WI38 (cell line): ENCODE data around the gene USP9X.

Experiments
- H3K4me3 ChIP-seq: 2 replicates; pipeline ENCODE4 v1.5.1; 2011; ENCODE audit warnings: low read depth, mild to moderate bottlenecking, control low read depth, low read length
- TF ChIP-seq, protein P1 (sequence below): IDR thresholded peaks from 2 replicates; pipeline ENCODE4 v1.5.1; 2012; ENCODE audit warnings: low read depth, mild to moderate bottlenecking, control low read depth, low read length

Gene USP9X

GRCh38 chrX:41067721-41068120, 17.5 kb upstream of the USP9X start:
- H3K4me3 ChIP-seq, result no peak overlapping the region
- TF ChIP-seq, protein P1, sequence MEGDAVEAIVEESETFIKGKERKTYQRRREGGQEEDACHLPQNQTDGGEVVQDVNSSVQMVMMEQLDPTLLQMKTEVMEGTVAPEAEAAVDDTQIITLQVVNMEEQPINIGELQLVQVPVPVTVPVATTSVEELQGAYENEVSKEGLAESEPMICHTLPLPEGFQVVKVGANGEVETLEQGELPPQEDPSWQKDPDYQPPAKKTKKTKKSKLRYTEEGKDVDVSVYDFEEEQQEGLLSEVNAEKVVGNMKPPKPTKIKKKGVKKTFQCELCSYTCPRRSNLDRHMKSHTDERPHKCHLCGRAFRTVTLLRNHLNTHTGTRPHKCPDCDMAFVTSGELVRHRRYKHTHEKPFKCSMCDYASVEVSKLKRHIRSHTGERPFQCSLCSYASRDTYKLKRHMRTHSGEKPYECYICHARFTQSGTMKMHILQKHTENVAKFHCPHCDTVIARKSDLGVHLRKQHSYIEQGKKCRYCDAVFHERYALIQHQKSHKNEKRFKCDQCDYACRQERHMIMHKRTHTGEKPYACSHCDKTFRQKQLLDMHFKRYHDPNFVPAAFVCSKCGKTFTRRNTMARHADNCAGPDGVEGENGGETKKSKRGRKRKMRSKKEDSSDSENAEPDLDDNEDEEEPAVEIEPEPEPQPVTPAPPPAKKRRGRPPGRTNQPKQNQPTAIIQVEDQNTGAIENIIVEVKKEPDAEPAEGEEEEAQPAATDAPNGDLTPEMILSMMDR, result no peak

DNA sequence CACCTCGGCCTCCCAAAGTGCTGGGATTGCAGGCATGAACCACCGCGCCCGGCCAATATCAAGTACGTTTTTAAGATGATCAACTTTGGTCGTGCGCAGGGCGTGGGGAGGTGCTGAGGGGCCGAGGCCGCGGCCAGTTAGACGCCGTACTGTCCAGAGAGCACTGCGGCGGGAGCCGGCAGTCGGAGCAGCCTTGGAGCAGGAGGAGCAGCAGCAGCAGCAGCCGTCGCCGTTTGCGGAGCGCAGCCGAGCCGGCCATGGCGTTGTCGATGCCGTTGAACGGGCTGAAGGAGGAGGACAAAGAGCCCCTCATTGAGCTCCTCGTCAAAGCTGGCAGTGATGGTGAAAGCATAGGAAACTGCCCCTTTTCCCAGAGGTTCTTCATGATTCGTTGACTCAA, 8.5 kb upstream of the USP9X start:
- H3K4me3 ChIP-seq, result no peak overlapping the region
- TF ChIP-seq, protein P1, result no peak

DNA sequence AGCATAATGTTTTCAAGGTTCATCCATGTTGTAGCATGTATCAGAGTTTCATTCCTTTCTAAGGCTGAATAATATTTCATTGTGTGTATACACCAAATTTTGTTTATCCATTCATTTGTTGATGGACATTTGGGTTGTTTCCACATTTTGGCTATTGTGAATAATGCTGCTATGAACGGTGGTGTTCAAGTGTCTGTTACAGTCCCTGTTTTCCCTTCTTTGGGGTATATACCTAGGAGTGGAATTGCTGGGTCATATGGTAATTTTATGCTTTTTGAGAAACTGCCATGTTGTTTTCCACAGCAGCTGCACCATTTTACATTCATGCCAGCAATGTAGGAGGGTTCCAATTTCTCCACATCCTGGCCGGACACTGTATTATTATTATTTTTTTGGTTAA, 3.4 kb upstream of the USP9X start:
- no peak overlapping the region for H3K4me3 ChIP-seq
- TF ChIP-seq, protein P1, result no peak

DNA sequence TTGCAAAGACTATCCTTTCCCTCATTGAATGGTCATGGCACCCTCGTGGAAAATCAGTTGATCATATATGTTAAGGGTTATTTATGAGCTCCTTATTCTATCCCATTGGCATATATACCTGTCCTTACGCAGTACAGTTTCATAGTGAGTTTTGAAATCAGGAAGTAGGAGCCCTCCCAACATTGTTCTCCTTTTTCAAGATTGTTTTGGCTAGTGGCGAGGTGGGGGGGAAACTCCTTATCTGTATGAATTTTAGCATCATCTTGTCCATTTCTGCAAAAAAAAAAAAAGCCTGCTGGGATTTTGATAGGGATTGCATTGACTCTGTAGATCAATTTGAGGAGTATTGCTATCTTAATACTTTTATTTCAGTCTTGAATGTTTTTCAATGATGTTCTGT, 2.5 kb upstream of the USP9X start:
- TF ChIP-seq, protein P1, result no peak
- H3K4me3 ChIP-seq, result no peak overlapping the region

DNA sequence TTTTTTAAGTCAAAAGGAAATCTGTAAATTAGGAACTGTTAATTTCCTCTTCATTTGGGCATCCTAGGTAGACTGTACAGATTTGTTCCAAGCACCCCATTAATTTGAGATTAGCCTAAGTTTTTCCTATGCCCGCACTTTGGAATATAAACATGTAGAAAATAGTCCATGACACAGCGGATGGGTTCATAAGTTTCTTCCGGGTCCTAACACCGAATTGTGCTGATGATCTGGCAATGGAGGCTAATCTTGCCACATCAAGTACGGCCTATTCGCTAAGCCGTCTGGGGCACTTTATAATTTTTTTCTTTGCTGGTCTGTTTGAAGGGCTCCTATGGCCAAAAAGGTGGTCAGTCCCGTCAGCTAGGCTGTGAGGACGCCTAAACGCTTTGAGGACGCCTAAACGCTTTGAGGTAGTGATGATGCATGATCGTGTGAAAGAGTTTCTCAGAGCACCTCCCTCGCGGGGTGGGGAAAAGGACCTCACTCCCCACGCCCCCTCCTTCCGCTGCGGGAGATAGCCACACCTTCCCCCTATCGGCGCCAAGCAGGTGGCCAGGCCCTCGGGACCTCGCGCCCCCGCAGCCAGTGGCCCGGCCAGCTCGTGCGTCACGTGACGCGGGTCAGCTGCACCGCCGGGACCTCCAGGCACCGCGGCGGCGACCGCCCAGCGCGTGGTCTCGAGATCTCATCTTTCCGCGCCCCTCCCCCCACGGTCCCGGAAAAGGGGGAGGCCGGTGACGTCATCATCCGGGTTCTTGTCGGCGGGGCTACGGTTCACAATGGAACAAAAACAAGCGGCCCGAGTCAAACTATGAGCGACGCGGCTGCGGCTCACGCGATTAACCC, 977 bp upstream of the USP9X start:
- TF ChIP-seq, protein P1, result no peak
- H3K4me3 ChIP-seq, result peak overlapping the region; percentile 91

DNA sequence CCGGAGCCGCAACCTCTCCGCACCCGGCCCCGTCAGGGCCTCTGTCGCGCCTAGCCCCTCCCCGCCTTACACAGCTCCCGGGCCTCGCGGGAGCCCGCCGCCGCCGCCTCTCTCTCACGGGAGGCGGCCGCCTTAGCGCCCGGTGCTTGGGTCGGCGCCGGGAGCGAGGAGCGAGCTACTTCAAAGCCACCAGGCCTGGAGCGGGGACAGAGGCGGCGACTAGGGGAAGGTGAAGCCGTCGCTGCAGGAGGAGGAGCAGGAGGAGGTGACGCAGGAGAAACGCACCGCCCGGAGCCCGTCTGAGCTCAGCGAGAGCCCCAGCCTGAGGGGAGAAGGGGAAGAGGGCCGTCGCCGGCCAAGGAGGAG, 250 bp downstream of the USP9X start:
- H3K4me3 ChIP-seq, result peak overlapping the region; percentile 91
- TF ChIP-seq, protein P1, result no peak

GRCh38 chrX:41085878-41086626, 807 bp downstream of the USP9X start:
- H3K4me3 ChIP-seq, result peak overlapping the region; percentile 91
- TF ChIP-seq, protein P1, result no peak
